NB4 (cell line): ENCODE data around the gene C14orf132.

Source experiments
- CTCF ChIP-seq: IDR thresholded peaks from one replicate; pipeline ENCODE4 v1.5.1; 2012; ENCODE audit warnings: low read depth, low read length
- MAX ChIP-seq: IDR thresholded peaks from 2 replicates; pipeline ENCODE4 v1.6.1; 2011; ENCODE audit warnings: low read depth, low read length
- MYC ChIP-seq: IDR thresholded peaks from 2 replicates; pipeline ENCODE4 v1.6.1; 2011; ENCODE audit warnings: low read depth, low read length
- POLR2A ChIP-seq: IDR thresholded peaks from 2 replicates; pipeline ENCODE4 v1.6.1; 2011; ENCODE audit warnings: mild to moderate bottlenecking; ENCODE audit not compliant: insufficient read length; ENCODE audit errors: extremely low read depth

DNA sequence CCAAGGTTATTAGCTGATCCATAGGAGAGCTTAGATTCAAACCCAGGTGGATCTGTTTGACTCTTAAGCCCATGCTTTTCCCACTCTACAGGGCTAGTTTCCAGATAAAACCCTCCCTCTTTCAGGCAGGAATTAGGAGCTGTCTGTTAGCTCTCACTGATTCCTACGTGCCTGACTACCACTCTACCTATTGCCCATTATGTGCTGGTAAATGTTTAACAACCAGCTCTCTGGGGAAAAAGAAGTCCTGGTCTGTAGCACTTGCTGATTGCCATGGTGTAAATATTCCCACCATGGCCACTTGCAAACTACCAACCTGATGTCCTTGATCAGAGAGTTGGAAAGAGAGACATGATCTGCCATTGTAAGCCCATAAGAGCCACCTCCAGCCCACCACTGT is 100.0 kb downstream of the C14orf132 start:
- no peak for TF ChIP-seq CTCF
- TF ChIP-seq POLR2A = no peak
- no peak for TF ChIP-seq MAX
- no peak for TF ChIP-seq MYC
